ENCODE measurements around the gene ADAMTSL1. TPM values are rescaled to one million over a fixed set of nuclear protein-coding genes. Genes with fewer than 3 reads are reported as not detected.

Gene ADAMTSL1, protein sequence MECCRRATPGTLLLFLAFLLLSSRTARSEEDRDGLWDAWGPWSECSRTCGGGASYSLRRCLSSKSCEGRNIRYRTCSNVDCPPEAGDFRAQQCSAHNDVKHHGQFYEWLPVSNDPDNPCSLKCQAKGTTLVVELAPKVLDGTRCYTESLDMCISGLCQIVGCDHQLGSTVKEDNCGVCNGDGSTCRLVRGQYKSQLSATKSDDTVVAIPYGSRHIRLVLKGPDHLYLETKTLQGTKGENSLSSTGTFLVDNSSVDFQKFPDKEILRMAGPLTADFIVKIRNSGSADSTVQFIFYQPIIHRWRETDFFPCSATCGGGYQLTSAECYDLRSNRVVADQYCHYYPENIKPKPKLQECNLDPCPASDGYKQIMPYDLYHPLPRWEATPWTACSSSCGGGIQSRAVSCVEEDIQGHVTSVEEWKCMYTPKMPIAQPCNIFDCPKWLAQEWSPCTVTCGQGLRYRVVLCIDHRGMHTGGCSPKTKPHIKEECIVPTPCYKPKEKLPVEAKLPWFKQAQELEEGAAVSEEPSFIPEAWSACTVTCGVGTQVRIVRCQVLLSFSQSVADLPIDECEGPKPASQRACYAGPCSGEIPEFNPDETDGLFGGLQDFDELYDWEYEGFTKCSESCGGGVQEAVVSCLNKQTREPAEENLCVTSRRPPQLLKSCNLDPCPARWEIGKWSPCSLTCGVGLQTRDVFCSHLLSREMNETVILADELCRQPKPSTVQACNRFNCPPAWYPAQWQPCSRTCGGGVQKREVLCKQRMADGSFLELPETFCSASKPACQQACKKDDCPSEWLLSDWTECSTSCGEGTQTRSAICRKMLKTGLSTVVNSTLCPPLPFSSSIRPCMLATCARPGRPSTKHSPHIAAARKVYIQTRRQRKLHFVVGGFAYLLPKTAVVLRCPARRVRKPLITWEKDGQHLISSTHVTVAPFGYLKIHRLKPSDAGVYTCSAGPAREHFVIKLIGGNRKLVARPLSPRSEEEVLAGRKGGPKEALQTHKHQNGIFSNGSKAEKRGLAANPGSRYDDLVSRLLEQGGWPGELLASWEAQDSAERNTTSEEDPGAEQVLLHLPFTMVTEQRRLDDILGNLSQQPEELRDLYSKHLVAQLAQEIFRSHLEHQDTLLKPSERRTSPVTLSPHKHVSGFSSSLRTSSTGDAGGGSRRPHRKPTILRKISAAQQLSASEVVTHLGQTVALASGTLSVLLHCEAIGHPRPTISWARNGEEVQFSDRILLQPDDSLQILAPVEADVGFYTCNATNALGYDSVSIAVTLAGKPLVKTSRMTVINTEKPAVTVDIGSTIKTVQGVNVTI (N-terminal part only)
- total RNA-seq (2022) (not detected in 2 replicates), Bru-seq, nascent RNA (percentile 0 among the genes with signal in this experiment), BruChase-seq, experiment 1, labeled RNA remaining after a 6-hour chase (percentile 1 among the genes with signal in this experiment), BruChase-seq, experiment 2, labeled RNA remaining after a 2-hour chase (percentile 1 among the genes with signal in this experiment)
- long read RNA-seq = 0 reads

DNA sequence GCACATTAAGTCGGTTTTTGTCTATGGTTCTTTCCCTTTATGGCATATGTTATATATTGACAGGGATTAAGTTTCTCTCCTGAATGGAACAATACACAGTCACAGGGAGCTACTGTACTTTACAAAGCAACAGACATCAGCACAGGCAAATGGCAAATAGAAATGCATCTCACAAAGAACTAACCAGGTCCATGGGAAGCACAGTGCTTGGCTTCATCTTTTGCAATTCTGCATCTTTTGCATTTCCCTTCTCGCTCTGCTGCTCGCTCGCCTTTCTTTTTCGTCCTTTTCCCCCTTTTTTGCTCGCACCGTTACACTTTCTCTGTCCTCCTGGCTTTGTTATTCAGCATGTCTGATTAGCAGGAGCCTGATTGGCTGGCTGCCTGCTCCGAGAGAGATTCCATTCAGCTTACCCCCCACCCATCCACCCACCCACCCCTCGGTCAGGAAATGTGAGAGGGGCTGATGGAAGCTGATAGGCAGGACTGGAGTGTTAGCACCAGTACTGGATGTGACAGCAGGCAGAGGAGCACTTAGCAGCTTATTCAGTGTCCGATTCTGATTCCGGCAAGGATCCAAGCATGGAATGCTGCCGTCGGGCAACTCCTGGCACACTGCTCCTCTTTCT is at the start of gene ADAMTSL1:
Gene ADAMTSL1 (plus strand): TSS at position 502 of the 628 bp plus-strand sequence. CDS start 80 bp downstream, at position 582.
- intact Hi-C loops (cut with micrococcal nuclease; ENCODE audit: unreplicated experiment) = no loop called here
- H3K4me3 Mint-ChIP-seq (ENCODE audit: low read depth, unreplicated experiment) = no peak within 1 kb of the TSS
- TF ChIP-seq, protein P1, sequence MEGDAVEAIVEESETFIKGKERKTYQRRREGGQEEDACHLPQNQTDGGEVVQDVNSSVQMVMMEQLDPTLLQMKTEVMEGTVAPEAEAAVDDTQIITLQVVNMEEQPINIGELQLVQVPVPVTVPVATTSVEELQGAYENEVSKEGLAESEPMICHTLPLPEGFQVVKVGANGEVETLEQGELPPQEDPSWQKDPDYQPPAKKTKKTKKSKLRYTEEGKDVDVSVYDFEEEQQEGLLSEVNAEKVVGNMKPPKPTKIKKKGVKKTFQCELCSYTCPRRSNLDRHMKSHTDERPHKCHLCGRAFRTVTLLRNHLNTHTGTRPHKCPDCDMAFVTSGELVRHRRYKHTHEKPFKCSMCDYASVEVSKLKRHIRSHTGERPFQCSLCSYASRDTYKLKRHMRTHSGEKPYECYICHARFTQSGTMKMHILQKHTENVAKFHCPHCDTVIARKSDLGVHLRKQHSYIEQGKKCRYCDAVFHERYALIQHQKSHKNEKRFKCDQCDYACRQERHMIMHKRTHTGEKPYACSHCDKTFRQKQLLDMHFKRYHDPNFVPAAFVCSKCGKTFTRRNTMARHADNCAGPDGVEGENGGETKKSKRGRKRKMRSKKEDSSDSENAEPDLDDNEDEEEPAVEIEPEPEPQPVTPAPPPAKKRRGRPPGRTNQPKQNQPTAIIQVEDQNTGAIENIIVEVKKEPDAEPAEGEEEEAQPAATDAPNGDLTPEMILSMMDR (IDR thresholded peaks at IDR 0.05; ENCODE audit: unreplicated experiment) = no peak
- no peak within 1 kb of the TSS for H3K27ac Mint-ChIP-seq (ENCODE audit: unreplicated experiment)
- H3K4me1 Mint-ChIP-seq (ENCODE audit: low read depth, unreplicated experiment) = no peaks in the 10 kb centered on the region
- CTCF ChIA-PET = no interaction called here
- H3K27me3 Mint-ChIP-seq (ENCODE audit: unreplicated experiment) = peaks cover 11% of the 10 kb centered on the region
- peaks cover 5% of the 10 kb centered on the region for H3K36me3 Mint-ChIP-seq (ENCODE audit: insufficient read depth, unreplicated experiment)
- H3K9me3 Mint-ChIP-seq (ENCODE audit: low read depth, unreplicated experiment) = peaks cover 3% of the 10 kb centered on the region
- DNase-seq = no peak
- BruUV-seq (replicated peaks) = no TSS peak

DNA sequence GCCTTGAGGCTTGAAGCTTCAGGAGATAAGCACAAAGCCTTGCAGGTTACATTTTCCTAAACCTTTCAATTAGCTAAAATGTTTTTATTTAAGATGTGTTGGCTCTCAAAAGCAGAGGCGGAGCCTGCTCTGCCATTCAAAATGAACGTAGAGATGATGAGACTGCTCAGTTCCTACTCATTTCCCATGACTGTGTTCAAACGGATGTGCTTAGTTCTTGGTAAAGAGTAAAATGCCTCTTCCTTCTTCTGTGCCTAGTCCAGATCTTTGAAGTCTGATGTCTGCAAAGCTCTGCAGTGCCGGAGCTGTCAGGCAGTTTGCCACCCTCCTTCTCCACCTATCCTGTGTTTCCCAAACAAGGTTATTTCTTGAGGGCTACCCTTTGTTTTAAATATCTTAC is 46.3 kb upstream of the ADAMTSL1 start:
- H3K4me1 Mint-ChIP-seq (ENCODE audit: low read depth, unreplicated experiment) = peaks cover 11% of the 10 kb centered on the region
- TF ChIP-seq, protein P1 (IDR thresholded peaks at IDR 0.05; ENCODE audit: unreplicated experiment) = no peak
- no peak overlapping the region for H3K4me3 Mint-ChIP-seq (ENCODE audit: low read depth, unreplicated experiment)
- BruUV-seq (replicated peaks) = no TSS peak
- CTCF ChIA-PET = no interaction called here
- H3K27ac Mint-ChIP-seq (ENCODE audit: unreplicated experiment) = no peak overlapping the region
- no peak for DNase-seq
- intact Hi-C loops (cut with micrococcal nuclease; ENCODE audit: unreplicated experiment) = no loop called here
- H3K27me3 Mint-ChIP-seq (ENCODE audit: unreplicated experiment) = no peaks in the 10 kb centered on the region
- H3K9me3 Mint-ChIP-seq (ENCODE audit: low read depth, unreplicated experiment) = no peaks in the 10 kb centered on the region
- H3K36me3 Mint-ChIP-seq (ENCODE audit: insufficient read depth, unreplicated experiment) = no peaks in the 10 kb centered on the region

DNA sequence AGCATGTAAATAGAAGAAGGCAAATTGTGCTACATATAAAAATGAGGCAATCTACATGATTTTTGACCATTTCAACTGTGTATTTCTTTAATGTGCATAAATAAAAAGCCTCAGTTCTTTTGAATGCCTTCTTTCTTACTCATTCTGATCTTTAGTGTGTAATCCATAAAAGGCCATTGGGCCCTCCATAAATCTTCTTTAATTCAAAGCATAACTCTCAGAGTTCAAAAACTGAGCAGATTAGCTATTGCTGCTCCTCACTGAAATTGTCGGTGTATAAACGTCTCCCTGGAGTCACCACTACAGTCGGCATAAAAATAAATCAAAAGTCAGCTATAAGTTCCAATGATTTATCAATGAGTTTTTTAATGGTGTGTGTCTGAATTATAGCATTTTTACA is 45.3 kb upstream of the ADAMTSL1 start:
- peaks cover 11% of the 10 kb centered on the region for H3K4me1 Mint-ChIP-seq (ENCODE audit: low read depth, unreplicated experiment)
- TF ChIP-seq, protein P1 (IDR thresholded peaks at IDR 0.05; ENCODE audit: unreplicated experiment) = no peak
- no peak overlapping the region for H3K4me3 Mint-ChIP-seq (ENCODE audit: low read depth, unreplicated experiment)
- intact Hi-C loops (cut with micrococcal nuclease; ENCODE audit: unreplicated experiment) = no loop called here
- H3K27me3 Mint-ChIP-seq (ENCODE audit: unreplicated experiment) = no peaks in the 10 kb centered on the region
- no peaks in the 10 kb centered on the region for H3K36me3 Mint-ChIP-seq (ENCODE audit: insufficient read depth, unreplicated experiment)
- CTCF ChIA-PET = no interaction called here
- no TSS peak for BruUV-seq (replicated peaks)
- no peak for DNase-seq
- H3K9me3 Mint-ChIP-seq (ENCODE audit: low read depth, unreplicated experiment) = no peaks in the 10 kb centered on the region
- no peak overlapping the region for H3K27ac Mint-ChIP-seq (ENCODE audit: unreplicated experiment)
